Fibroblast of the aortic adventitia (primary cell): ENCODE results near the gene ING4. TPM values are rescaled to one million over a fixed set of nuclear protein-coding genes. Genes with fewer than 3 reads are reported as not detected.
A peak's percentile ranks its signal among the peaks of the same experiment; 100 is the strongest.

Source experiments
- DNase-seq: peaks from one replicate; pipeline ENCODE4 v3.0.0-alpha.2; 2010; ENCODE audit warnings: low read depth
- H3K4me3 ChIP-seq: 2 replicates; pipeline ENCODE4 v1.5.1; 2011; ENCODE audit warnings: low read depth, mild to moderate bottlenecking, control low read depth, low read length, moderate library complexity
- total RNA-seq: library from RNA; depleted of rRNA; stranded (reverse); fragments of >200 nt; gene quantifications from 2 replicates; pipeline ENCODE4 v1.2.3, GENCODE V29; 2012; ENCODE audit warnings: low replicate concordance
- TF ChIP-seq, protein P1 (sequence below): IDR thresholded peaks from 2 replicates; pipeline ENCODE4 v1.5.1; 2011; ENCODE audit warnings: mild to moderate bottlenecking, low read length, control low read depth, inconsistent platforms; ENCODE audit not compliant: insufficient read depth

Gene ING4
- total RNA-seq, 1 donor: 34.1 TPM

DNA sequence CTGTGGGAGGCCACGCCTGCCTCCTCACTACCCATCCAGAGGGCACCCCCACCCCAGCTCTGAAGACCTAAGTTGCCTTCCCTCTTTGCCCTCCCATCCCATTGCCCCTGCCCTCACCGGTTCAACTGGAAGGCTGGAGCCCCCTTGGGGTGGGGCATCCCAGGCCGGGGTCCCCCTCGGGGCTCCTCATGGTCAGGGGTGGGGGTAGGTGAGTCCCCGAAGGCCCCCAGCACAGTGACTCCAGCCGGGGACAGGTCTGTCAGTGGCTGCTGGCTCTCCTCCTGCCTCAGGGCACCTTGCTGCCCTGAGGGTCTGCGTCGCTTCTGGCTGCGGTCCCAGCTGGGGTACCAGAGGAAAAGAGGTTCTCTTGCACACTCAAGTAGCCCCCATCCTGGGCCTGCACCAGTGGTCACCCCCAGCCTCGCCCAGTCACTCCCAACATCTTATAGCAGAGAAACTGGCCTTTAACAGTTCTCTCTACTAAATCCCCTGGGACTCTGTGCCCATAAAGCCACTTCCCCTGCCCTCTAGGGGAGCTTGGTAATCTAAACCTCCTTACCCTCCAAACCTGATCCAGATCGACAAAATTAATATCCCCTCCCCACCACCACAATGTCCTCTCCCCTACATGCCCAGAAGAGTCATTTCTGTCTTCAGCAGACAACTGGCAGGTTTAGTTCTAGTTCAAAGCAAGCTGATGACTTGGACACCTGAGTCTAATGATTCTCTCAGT is 32.6 kb upstream of the ING4 start:
- no peak overlapping the region for H3K4me3 ChIP-seq
- no peak for DNase-seq
- TF ChIP-seq, protein P1, sequence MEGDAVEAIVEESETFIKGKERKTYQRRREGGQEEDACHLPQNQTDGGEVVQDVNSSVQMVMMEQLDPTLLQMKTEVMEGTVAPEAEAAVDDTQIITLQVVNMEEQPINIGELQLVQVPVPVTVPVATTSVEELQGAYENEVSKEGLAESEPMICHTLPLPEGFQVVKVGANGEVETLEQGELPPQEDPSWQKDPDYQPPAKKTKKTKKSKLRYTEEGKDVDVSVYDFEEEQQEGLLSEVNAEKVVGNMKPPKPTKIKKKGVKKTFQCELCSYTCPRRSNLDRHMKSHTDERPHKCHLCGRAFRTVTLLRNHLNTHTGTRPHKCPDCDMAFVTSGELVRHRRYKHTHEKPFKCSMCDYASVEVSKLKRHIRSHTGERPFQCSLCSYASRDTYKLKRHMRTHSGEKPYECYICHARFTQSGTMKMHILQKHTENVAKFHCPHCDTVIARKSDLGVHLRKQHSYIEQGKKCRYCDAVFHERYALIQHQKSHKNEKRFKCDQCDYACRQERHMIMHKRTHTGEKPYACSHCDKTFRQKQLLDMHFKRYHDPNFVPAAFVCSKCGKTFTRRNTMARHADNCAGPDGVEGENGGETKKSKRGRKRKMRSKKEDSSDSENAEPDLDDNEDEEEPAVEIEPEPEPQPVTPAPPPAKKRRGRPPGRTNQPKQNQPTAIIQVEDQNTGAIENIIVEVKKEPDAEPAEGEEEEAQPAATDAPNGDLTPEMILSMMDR: no peak

DNA sequence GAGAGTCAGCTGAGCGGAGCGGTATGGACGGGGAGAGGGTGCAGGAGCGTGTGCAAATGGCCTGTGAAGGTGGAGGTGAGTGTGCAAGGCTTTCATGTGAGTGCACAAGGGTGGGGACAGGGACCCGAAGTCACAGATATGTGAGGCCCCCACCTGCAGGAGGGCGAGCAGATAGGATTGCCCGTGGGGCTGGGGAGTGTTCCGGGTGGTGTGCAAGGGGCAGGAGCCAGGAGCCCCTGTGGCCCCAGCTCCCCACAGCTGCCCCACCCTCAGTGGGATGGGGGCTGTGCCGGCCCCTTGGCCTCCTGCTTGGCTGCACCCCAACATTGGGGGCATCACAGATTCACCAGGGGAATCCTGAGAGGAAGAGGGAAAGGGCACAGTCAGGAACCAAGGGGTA is 31.8 kb upstream of the ING4 start:
- no peak overlapping the region for H3K4me3 ChIP-seq
- no peak for DNase-seq
- TF ChIP-seq, protein P1: no peak

DNA sequence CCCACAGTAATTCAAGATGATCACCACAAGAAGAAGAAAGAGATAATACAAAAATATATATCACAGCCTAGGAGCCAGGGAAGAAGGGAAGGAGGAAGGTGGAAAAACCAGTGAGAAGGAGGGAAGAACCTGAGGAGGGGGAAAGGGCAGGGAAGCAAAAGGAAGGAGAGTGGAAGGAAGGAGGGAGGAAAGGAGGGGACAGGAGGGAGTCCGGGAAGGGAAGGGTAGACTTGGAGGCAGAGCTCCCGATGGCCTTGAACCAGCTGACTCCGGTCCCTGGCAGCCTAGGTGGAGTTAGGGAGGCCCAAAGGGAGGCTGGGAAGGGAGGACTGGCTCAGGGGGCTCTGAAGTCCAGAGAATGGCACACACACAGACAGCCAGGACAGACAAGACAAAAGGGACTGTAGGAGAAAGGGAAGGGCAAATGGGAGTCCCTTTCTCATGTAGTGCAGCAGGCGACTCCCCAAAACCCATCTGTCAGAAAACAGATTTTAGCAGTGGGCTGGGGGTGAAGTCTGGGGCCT is 31.0 kb upstream of the ING4 start:
- H3K4me3 ChIP-seq: no peak overlapping the region
- TF ChIP-seq, protein P1: no peak
- no peak for DNase-seq

DNA sequence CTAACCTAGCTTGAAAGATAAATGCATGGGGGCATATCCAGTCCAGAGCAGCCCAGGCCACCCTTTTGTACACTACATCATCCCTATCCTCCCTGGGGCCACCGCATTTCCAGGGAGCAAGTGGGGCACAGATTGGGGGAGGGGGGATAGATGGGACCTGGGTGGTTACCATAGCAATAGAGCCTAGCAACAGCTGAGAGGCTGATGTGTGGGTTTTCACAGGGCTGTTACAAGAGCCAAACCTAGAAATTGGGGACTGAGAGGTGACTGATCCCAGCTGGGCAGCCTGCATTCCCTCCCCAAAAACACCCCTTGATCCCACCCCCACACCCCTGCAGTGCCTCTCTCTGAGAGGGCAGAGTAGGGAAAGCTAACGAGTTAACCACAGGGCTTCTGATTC is 30.0 kb upstream of the ING4 start:
- DNase-seq: no peak
- H3K4me3 ChIP-seq: no peak overlapping the region
- TF ChIP-seq, protein P1: no peak

DNA sequence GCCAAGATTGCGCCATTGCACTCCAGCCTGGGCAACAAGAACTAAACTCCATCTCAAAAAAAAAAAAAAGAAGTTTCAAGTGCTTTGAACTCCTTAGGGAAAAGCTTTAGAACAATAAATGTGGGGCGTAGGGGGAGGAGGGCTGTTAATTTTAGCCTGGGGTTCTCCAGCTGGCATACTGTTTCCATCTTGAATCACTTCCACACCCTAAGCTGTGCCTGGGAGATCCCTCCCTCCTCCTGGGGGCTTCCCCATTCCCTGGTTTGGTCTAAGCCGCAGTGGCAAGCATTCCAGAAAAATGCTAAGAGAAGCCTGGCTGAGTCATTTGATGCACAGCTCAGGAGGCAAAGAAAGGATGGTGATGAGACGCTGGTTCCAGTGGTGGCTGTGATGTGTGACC is 28.6 kb upstream of the ING4 start:
- H3K4me3 ChIP-seq: no peak overlapping the region
- DNase-seq: peak; percentile 60
- TF ChIP-seq, protein P1: no peak

DNA sequence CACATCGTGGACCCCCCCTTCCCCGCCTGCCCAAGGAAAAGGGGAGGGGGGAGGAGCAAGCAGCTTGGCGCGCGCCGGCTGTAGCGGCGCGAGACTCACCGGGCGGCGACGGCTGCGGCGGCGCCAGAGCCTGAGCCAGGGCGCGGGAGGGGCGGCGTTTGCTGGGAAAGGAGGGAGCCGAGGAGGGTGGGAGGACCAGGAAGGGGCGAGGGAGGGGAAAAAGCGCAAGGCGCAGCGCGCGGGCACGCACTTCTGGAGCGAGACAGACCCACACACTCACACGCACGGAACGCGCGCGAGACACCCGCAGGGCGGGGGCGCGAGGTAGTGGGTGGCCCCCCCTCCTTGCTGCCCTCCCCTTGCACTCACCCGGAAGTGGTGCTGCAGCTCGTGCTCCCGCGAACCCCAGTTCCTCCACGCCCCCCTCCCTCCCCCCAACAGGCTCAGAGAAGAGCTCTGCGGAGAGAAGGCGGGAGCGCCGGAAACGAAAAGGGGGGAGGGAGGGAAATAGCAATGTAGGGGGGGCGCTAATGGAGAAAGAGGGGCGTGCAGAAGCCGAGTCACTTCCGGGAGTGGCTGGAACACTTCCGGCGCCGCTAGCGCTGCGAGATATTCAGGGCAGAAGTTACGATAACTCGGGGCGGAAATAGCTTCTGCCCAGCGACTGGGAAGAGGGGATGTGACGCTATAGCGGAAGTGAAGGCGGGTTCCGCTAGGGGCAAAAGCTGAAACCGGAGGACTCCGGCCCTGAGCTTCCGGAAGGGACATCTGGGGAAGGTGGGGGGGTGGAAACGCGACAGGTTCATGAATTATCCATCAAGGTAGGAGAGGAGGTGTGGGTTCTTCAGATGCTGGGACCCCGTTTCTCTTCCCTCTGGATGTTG is 26.3 kb upstream of the ING4 start, which contains the start of gene ZNF384:
TSS of gene ZNF384 (minus strand) at position 377 of the 884 bp plus-strand sequence. CDS start 9,855 bp downstream, outside the sequence.
- TF ChIP-seq, protein P1: no peak
- peak within 1 kb of the TSS; percentile 97 for H3K4me3 ChIP-seq
- peak; percentile 99 for DNase-seq
